Calu3 (cell line): ENCODE measurements around the gene FUCA2. TPM values are rescaled to one million over a fixed set of nuclear protein-coding genes. Genes with fewer than 3 reads are reported as not detected.

Experiments used
- BruUV-seq: library from RNA; stranded (reverse); fragments of 400-500 nt; replicated peaks from 2 replicates; lab custom pipeline; 2021; lab: Mats Ljungman, UMichigan
- CTCF ChIA-PET: fragments of 300-600 bp; sonication (Branson Sonifier 250); formaldehyde crosslinking; loops from one replicate; lab custom pipeline; 2022; ENCODE audit warnings: antibody characterized with exemption; lab: Charles Lee
- DNase-seq: peaks from one replicate; pipeline ENCODE4 v3.0.0; 2022
- H3K27ac Mint-ChIP-seq: one replicate; pipeline ENCODE4 v1.8.0; 2022; ENCODE audit warnings: mixed read lengths; ENCODE audit not compliant: unreplicated experiment
- H3K27me3 Mint-ChIP-seq: one replicate; pipeline ENCODE4 v1.8.0; 2022; ENCODE audit warnings: mixed read lengths; ENCODE audit not compliant: unreplicated experiment
- H3K36me3 Mint-ChIP-seq: one replicate; pipeline ENCODE4 v1.8.0; 2022; ENCODE audit warnings: mild to moderate bottlenecking, moderate library complexity, mixed read lengths; ENCODE audit not compliant: insufficient read depth, unreplicated experiment
- H3K4me1 Mint-ChIP-seq: one replicate; pipeline ENCODE4 v1.8.0; 2022; ENCODE audit warnings: mild to moderate bottlenecking, low read depth, mixed read lengths; ENCODE audit not compliant: unreplicated experiment
- H3K4me3 Mint-ChIP-seq: one replicate; pipeline ENCODE4 v1.8.0; 2022; ENCODE audit warnings: mild to moderate bottlenecking, low read depth, moderate library complexity, mixed read lengths; ENCODE audit not compliant: unreplicated experiment
- H3K9me3 Mint-ChIP-seq: one replicate; pipeline ENCODE4 v1.8.0; 2022; ENCODE audit warnings: low read depth, mixed read lengths; ENCODE audit not compliant: unreplicated experiment
- CTCF ChIP-seq: fragments of 200-600 bp; IDR thresholded peaks from one replicate; pipeline ENCODE4 v1.8.0; 2022; ENCODE audit warnings: antibody characterized with exemption; ENCODE audit not compliant: unreplicated experiment
- intact Hi-C: fragments of 100-400 bp; cut with micrococcal nuclease; formaldehyde crosslinking; loops from one replicate; pipeline ENCODE4 v1.10.0; 2022; ENCODE audit not compliant: unreplicated experiment
- total RNA-seq: library from RNA; stranded (reverse); gene quantifications from 2 replicates; pipeline ENCODE4 v1.2.3, GENCODE V29; 2022

Gene FUCA2
- total RNA-seq, 1 experiment from 2014 or later, result 45.5 TPM

GRCh38 chr6:143468026-143468425, 43.5 kb downstream of the FUCA2 start:
- CTCF ChIA-PET, result no interaction called here
- Mint-ChIP-seq H3K9me3 (no peaks in the 10 kb centered on the region), H3K27ac (no peak overlapping the region), H3K27me3 (no peaks in the 10 kb centered on the region), H3K36me3 (no peaks in the 10 kb centered on the region), H3K4me1 (no peaks in the 10 kb centered on the region), H3K4me3 (no peak overlapping the region)
- DNase-seq, result no peak
- no TSS peak for BruUV-seq
- intact Hi-C loops, result no loop called here
- TF ChIP-seq CTCF, result no peak

GRCh38 chr6:143465546-143465945, 46.0 kb downstream of the FUCA2 start:
- no TSS peak for BruUV-seq
- intact Hi-C loops, result no loop called here
- Mint-ChIP-seq H3K4me1 (no peaks in the 10 kb centered on the region), H3K4me3 (no peak overlapping the region), H3K36me3 (no peaks in the 10 kb centered on the region), H3K9me3 (no peaks in the 10 kb centered on the region), H3K27ac (no peak overlapping the region), H3K27me3 (no peaks in the 10 kb centered on the region)
- TF ChIP-seq CTCF, result no peak
- DNase-seq, result no peak
- CTCF ChIA-PET, result no interaction called here

GRCh38 chr6:143457563-143458359, 53.8 kb downstream of the FUCA2 start:
- Mint-ChIP-seq H3K4me3 (no peak overlapping the region), H3K36me3 (no peaks in the 10 kb centered on the region), H3K27ac (no peak overlapping the region), H3K9me3 (no peaks in the 10 kb centered on the region), H3K27me3 (no peaks in the 10 kb centered on the region), H3K4me1 (peaks cover 7% of the 10 kb centered on the region)
- no TSS peak for BruUV-seq
- CTCF ChIA-PET, result no interaction called here
- no peak for TF ChIP-seq CTCF
- DNase-seq, result no peak
- intact Hi-C loops, result no loop called here

- no peaks in the 10 kb centered on the region for H3K27me3 Mint-ChIP-seq
- H3K27ac Mint-ChIP-seq, result peak overlapping the region; percentile 94
- DNase-seq, result no peak
- intact Hi-C loops, result no loop called here
- peak overlapping the region; percentile 98 for H3K4me3 Mint-ChIP-seq
- no peak for TF ChIP-seq CTCF
- no peaks in the 10 kb centered on the region for H3K9me3 Mint-ChIP-seq
- BruUV-seq, result no TSS peak
- H3K4me1 Mint-ChIP-seq, result peaks cover 8% of the 10 kb centered on the region
- CTCF ChIA-PET, result no interaction called here
- H3K36me3 Mint-ChIP-seq, result peaks cover 17% of the 10 kb centered on the region
Measured at GRCh38 chr6:143451531-143451930, 60.0 kb downstream of the FUCA2 start.
